Lung (tissue), 12 donors: ENCODE results near the gene TNIK. TPM values are rescaled to one million over a fixed set of nuclear protein-coding genes. Genes with fewer than 3 reads are reported as not detected.

Experiments
- ATAC-seq: fragments of 200-7000 bp; cut with Tn5 transposase; one replicate; pipeline ENCODE4 v1.9.1; 2020; ENCODE audit warnings: moderate number of reproducible peaks; ENCODE audit not compliant: insufficient read depth, low FRiP score
- DNase-seq, 3 donors: peaks; one replicate each; pipeline ENCODE4 v3.0.0-alpha.2; 2013 to 2017
- H3K27ac ChIP-seq, 2 donors: one replicate each; pipeline ENCODE4 v1.5.1; 2013; ENCODE audit warnings: mild to moderate bottlenecking in 2 of 2, moderate library complexity in 2 of 2, control low read depth in 1 of 2, inconsistent platforms in 1 of 2, low read depth in 1 of 2, low read length in 1 of 2
- H3K27me3 ChIP-seq, 3 donors: one replicate each; pipeline ENCODE4 v1.5.1; 2013; ENCODE audit warnings: low read length in 2 of 3; ENCODE audit not compliant: control insufficient read depth in 3 of 3, insufficient read depth in 3 of 3
- H3K36me3 ChIP-seq, 4 donors: one replicate each; pipeline ENCODE4 v1.5.1; 2013; ENCODE audit warnings: low read length in 4 of 4, mild to moderate bottlenecking in 1 of 4, moderate library complexity in 1 of 4; ENCODE audit not compliant: control insufficient read depth in 4 of 4, insufficient read depth in 4 of 4
- H3K4me1 ChIP-seq, 5 donors: one replicate each; pipeline ENCODE4 v1.5.1; 2013; ENCODE audit warnings: low read length in 5 of 5, mild to moderate bottlenecking in 2 of 5, moderate library complexity in 1 of 5; ENCODE audit not compliant: control insufficient read depth in 5 of 5, insufficient read depth in 5 of 5
- H3K4me3 ChIP-seq: one replicate; pipeline ENCODE4 v1.5.1; 2013; ENCODE audit warnings: mild to moderate bottlenecking, control low read depth, moderate library complexity
- H3K9ac ChIP-seq, 2 donors: one replicate each; pipeline ENCODE4 v1.5.1; 2013; ENCODE audit warnings: low read length in 2 of 2, control low read depth in 1 of 2; ENCODE audit not compliant: insufficient read depth in 1 of 2
- H3K9me3 ChIP-seq, 4 donors: one replicate each; pipeline ENCODE4 v1.5.1; 2013; ENCODE audit warnings: low read length in 3 of 4, mild to moderate bottlenecking in 1 of 4, moderate library complexity in 1 of 4; ENCODE audit not compliant: control insufficient read depth in 4 of 4, insufficient read depth in 3 of 4
- CTCF ChIP-seq: IDR thresholded peaks from 2 replicates; pipeline ENCODE4 v1.5.1; 2012; ENCODE audit warnings: mild to moderate bottlenecking; ENCODE audit errors: control extremely low read depth, extremely low read depth
- WGBS, 2 donors: extraction: QIAGEN DNeasy Blood & Tissue Kit; methylation state at CpG; one replicate each; pipeline ENCODE4 v1.1.7; 2013; 5-methylcytosine and 5-hydroxymethylcytosine counted together
- polyA plus RNA-seq, 2 donors: library from polyadenylated mRNA; stranded (reverse); fragments of 200-250 nt; gene quantifications; one replicate each; pipeline ENCODE4 v1.2.1, GENCODE V29; 2013
- total RNA-seq, 2 donors: library from RNA; depleted of rRNA in 1 of 2; stranded (reverse); fragments of >200 nt in 1 of 2; gene quantifications; one replicate each; pipeline ENCODE4 v1.2.1, GENCODE V29; 2014 to 2021
- donor health status: control.
- donor health status: control.
- donor health status: Bipolar disorder and iron deficiency.
- donor health status: healthy.
- donor health status: DM: yes; HTN: yes; CAD: no.

Gene TNIK
- total and polyA plus RNA-seq, 4 donors = 9.4 to 36.3 (median 14.3) TPM

GRCh38 chr3:171387062-171387461, 73.1 kb downstream of the TNIK start:
- Histone ChIP-seq H3K9me3 (no peaks in the 10 kb centered on the region), H3K27ac (no peak overlapping the region), H3K36me3 (no peaks in the 10 kb centered on the region), H3K9ac (no peak overlapping the region), H3K4me1 (peaks cover 2 to 29% (median 7%) of the 10 kb centered on the region in 5 donors), H3K27me3 (no peaks in the 10 kb centered on the region), H3K4me3 (no peak overlapping the region)
- DNase-seq = no peak
- no peak for TF ChIP-seq CTCF
- ATAC-seq = no peak

GRCh38 chr3:171385086-171385485, 75.1 kb downstream of the TNIK start:
- no peaks in the 10 kb centered on the region for H3K9me3 ChIP-seq
- TF ChIP-seq CTCF = no peak
- H3K4me1 ChIP-seq = peaks cover 2 to 46% (median 10%) of the 10 kb centered on the region in 5 donors
- DNase-seq (no peak), ATAC-seq (no peak)
- no peaks in the 10 kb centered on the region for H3K27me3 ChIP-seq
- H3K27ac ChIP-seq = no peak overlapping the region
- no peak overlapping the region for H3K9ac ChIP-seq
- H3K4me3 ChIP-seq = no peak overlapping the region
- no peaks in the 10 kb centered on the region for H3K36me3 ChIP-seq
- 81 to 83% methylated on average over 5 of the region's 5 CpGs for WGBS, 2 donors

- no peak for DNase-seq
- Histone ChIP-seq H3K27ac (no peak overlapping the region), H3K27me3 (no peaks in the 10 kb centered on the region), H3K4me3 (no peak overlapping the region), H3K9me3 (no peaks in the 10 kb centered on the region), H3K4me1 (peaks cover 2 to 49% (median 12%) of the 10 kb centered on the region in 5 donors), H3K9ac (no peak overlapping the region), H3K36me3 (no peaks in the 10 kb centered on the region)
- ATAC-seq = no peak
- 82 to 94% methylated on average over 3 of the region's 3 CpGs for WGBS, 2 donors
- TF ChIP-seq CTCF = no peak
Observed at GRCh38 chr3:171384101-171384891, 75.9 kb downstream of the TNIK start.
